Measurements from ENCODE around the gene OR52E1.

Gene OR52E1

GRCh38 chr11:5102246-5102645, 32.9 kb downstream of the OR52E1 start:
- no peak overlapping the region for H2AFZ ChIP-seq (ENCODE audit: low read length)
- H3K4me2 ChIP-seq (ENCODE audit: low read depth, low read length), result no peak overlapping the region
- no peaks in the 10 kb centered on the region for H3K27me3 ChIP-seq (replicated peaks; ENCODE audit: insufficient read depth, low read length)
- no peak for DNase-seq
- H3K36me3 ChIP-seq (replicated peaks; ENCODE audit: insufficient read depth, low read length), result no peaks in the 10 kb centered on the region
- H3K9me3 ChIP-seq (replicated peaks; ENCODE audit: insufficient read depth, low read length), result no peaks in the 10 kb centered on the region
- no peaks in the 10 kb centered on the region for H3F3A ChIP-seq (ENCODE audit: insufficient read depth, low read length)
- TF ChIP-seq EZH2 (optimal IDR thresholded peaks at IDR 0.05; ENCODE audit: low read depth, low read length) (no peak), CTCF (IDR thresholded peaks at IDR 0.05; ENCODE audit: low read length) (no peak), EZH2phosphoT487 (IDR thresholded peaks at IDR 0.05; ENCODE audit: low read length) (no peak)
- no peak overlapping the region for H3K27ac ChIP-seq (ENCODE audit: low read length)
- no peaks in the 10 kb centered on the region for H3K4me1 ChIP-seq (ENCODE audit: low read length)
- H3K9me2 ChIP-seq (replicated peaks; ENCODE audit: insufficient read depth, low read length), result no peaks in the 10 kb centered on the region
- no peak overlapping the region for H3K4me3 ChIP-seq (ENCODE audit: low read length)
- H3K9ac ChIP-seq (ENCODE audit: low read length), result no peak overlapping the region
- no peaks in the 10 kb centered on the region for H4K20me1 ChIP-seq (ENCODE audit: insufficient read depth, low read length)
- no peaks in the 10 kb centered on the region for H3K79me2 ChIP-seq (ENCODE audit: low read length)

DNA sequence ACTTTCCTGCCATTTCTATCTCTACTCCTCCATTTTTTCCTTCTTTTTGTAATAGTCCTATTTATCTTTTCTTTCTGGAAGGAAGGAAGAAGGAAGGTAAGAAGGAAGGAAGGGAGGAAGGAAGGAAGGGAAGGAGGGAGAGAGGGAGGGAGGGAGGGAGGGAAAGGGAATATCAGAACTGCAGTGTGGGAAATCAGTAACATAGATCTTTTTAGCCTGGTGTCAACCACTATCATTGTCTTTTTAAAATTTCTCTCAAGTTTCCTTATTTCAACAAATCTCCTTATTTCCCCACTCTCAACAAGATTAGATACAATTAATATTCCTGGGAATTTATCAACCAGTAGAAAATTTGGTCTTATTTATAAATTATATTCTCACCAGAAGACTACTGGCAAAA, 33.7 kb downstream of the OR52E1 start:
- no peak for TF ChIP-seq EZH2phosphoT487 (IDR thresholded peaks at IDR 0.05; ENCODE audit: low read length)
- no peak for TF ChIP-seq EZH2 (optimal IDR thresholded peaks at IDR 0.05; ENCODE audit: low read depth, low read length)
- TF ChIP-seq CTCF (IDR thresholded peaks at IDR 0.05; ENCODE audit: low read length), result no peak
- H4K20me1 ChIP-seq (ENCODE audit: insufficient read depth, low read length), result no peaks in the 10 kb centered on the region
- H3K9me3 ChIP-seq (replicated peaks; ENCODE audit: insufficient read depth, low read length), result no peaks in the 10 kb centered on the region
- no peaks in the 10 kb centered on the region for H3K36me3 ChIP-seq (replicated peaks; ENCODE audit: insufficient read depth, low read length)
- no peak overlapping the region for H3K4me2 ChIP-seq (ENCODE audit: low read depth, low read length)
- no peak for DNase-seq
- H3K9me2 ChIP-seq (replicated peaks; ENCODE audit: insufficient read depth, low read length), result no peaks in the 10 kb centered on the region
- H3F3A ChIP-seq (ENCODE audit: insufficient read depth, low read length), result no peaks in the 10 kb centered on the region
- H2AFZ ChIP-seq (ENCODE audit: low read length), result no peak overlapping the region
- H3K4me3 ChIP-seq (ENCODE audit: low read length), result no peak overlapping the region
- no peaks in the 10 kb centered on the region for H3K27me3 ChIP-seq (replicated peaks; ENCODE audit: insufficient read depth, low read length)
- H3K9ac ChIP-seq (ENCODE audit: low read length), result no peak overlapping the region
- H3K79me2 ChIP-seq (ENCODE audit: low read length), result no peaks in the 10 kb centered on the region
- H3K27ac ChIP-seq (ENCODE audit: low read length), result no peak overlapping the region
- H3K4me1 ChIP-seq (ENCODE audit: low read length), result no peaks in the 10 kb centered on the region

GRCh38 chr11:5107285-5107684, 37.9 kb downstream of the OR52E1 start:
- DNase-seq, result no peak
- no peak overlapping the region for H2AFZ ChIP-seq (ENCODE audit: low read length)
- H3K4me2 ChIP-seq (ENCODE audit: low read depth, low read length), result no peak overlapping the region
- no peak overlapping the region for H3K9ac ChIP-seq (ENCODE audit: low read length)
- H3K27me3 ChIP-seq (replicated peaks; ENCODE audit: insufficient read depth, low read length), result no peaks in the 10 kb centered on the region
- no peaks in the 10 kb centered on the region for H3F3A ChIP-seq (ENCODE audit: insufficient read depth, low read length)
- TF ChIP-seq EZH2 (optimal IDR thresholded peaks at IDR 0.05; ENCODE audit: low read depth, low read length) (no peak), EZH2phosphoT487 (IDR thresholded peaks at IDR 0.05; ENCODE audit: low read length) (no peak), CTCF (IDR thresholded peaks at IDR 0.05; ENCODE audit: low read length) (no peak)
- H3K36me3 ChIP-seq (replicated peaks; ENCODE audit: insufficient read depth, low read length), result no peaks in the 10 kb centered on the region
- H3K79me2 ChIP-seq (ENCODE audit: low read length), result no peaks in the 10 kb centered on the region
- no peak overlapping the region for H3K4me3 ChIP-seq (ENCODE audit: low read length)
- no peak overlapping the region for H3K27ac ChIP-seq (ENCODE audit: low read length)
- H3K9me3 ChIP-seq (replicated peaks; ENCODE audit: insufficient read depth, low read length), result no peaks in the 10 kb centered on the region
- H4K20me1 ChIP-seq (ENCODE audit: insufficient read depth, low read length), result no peaks in the 10 kb centered on the region
- H3K4me1 ChIP-seq (ENCODE audit: low read length), result no peaks in the 10 kb centered on the region
- H3K9me2 ChIP-seq (replicated peaks; ENCODE audit: insufficient read depth, low read length), result no peaks in the 10 kb centered on the region
